NCI-H345 treated with DMSO at 0.1 percent for 48 hours (cell line): ENCODE results near the gene NOSIP.

Source experiments
- DNase-seq: peaks from one replicate; lab custom pipeline; 2025; ENCODE audit not compliant: unreplicated experiment; lab: John Stamatoyannopoulos, UW

Gene NOSIP

DNA sequence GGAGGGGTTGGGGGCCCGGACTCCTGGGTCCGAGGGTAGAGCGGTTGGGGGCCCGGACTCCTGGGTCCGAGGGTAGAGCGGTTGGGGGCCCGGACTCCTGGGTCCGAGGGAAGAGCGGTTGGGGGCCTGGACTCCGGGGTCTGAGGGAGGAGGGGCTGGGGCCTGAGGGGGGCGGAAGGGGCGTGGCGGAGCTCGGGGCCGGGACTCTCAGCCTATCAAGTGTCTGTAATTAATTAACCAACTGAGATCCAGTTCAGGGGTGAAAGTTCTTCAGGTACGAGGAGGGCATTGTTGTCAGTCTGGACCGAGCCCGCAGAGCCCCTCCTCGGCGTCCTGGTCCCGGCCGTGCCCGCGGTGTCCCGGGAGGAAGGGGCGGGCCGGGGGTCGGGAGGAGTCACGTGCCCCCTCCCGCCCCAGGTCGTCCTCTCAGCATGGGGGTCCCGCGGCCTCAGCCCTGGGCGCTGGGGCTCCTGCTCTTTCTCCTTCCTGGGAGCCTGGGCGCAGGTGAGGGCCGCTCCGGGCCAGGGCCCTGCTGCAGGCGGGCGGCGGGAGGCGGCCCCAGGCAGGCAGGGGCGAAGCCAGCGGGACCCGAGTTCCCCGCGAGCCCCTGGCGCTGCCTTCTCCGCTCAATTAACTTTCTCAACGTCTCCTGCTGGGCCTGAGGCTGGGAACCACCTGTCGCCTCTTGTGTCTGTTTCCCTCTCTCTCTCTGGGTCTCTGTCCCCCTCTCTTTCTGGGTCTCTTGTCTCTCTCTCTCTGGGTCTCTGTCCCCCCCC is 67.2 kb downstream of the NOSIP start:
- DNase-seq: peak; percentile 46

DNA sequence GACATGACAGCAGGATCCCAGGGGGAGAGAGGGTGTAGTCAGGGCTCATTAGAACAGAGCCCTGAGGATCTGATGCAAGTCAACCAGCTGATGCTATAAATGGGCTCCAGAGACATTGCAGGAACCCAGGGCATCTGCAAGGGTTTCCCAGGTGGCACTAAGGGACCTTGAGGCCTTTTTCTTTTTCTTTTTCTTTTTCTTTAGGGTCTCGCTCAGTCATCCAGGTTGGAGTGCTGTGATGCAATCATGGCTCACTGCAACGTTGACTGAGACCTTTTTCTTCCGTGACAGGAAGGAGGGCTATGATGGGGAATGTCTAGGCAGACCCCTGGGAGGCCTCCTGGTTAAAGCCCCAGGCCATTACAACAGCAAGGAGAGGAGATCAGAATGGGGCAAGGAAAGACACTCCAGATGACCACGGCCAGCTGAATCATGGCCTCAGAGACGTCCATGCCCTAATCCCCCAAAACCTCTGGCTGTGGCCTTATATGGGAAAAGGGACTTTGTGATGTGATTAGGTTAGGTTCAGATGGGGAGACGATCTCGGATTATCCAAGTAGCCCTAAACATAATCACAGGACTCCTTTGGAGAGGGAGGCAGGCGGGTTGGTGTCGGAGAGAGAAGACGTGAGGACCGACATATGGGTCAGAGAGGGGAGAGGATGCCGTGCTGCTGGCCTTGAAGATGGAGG is 72.4 kb downstream of the NOSIP start:
- DNase-seq: no peak

DNA sequence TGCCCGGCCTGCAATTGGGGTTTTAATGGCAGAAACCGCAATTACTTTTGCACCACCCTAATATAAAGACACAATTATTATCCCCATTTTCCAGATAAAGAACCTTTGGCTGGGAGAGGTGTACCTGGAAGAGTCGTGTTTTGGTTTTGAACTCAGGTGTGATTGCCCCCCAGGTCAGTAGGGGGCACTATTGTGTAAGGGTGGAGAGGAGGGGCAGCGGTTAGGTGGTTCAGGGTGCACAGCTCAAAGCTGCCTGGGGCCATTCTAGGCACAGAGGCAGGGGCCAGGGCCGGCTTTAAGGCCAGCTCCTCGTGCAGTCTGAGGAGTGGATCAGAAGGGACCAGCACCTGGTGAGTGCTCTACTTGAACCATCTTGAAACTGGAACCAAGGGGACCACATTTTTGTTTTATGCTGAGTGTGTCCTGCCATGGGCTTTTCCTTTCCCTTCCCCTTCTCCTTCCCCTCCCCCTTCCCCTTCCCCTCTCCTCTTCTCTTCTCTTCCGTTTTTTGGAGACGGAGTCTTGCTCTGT is 73.7 kb downstream of the NOSIP start:
- DNase-seq: peak; percentile 16
